GM19351 (cell line): ENCODE measurements around the gene APOBEC3B.
A peak's percentile ranks its signal among the peaks of the same experiment; 100 is the strongest.
"Not testable (repeated sequence)": the region's sequence is repeated elsewhere in the genome, so short reads cannot be mapped to it uniquely, and the experiment has no call there.

ENCODE experiments used
- ATAC-seq: cut with Tn5 transposase; IDR thresholded peaks from one replicate; pipeline ENCODE4 v1.9.1; 2021; ENCODE audit warnings: mild to moderate bottlenecking, moderate library complexity; ENCODE audit not compliant: unreplicated experiment

Gene APOBEC3B

DNA sequence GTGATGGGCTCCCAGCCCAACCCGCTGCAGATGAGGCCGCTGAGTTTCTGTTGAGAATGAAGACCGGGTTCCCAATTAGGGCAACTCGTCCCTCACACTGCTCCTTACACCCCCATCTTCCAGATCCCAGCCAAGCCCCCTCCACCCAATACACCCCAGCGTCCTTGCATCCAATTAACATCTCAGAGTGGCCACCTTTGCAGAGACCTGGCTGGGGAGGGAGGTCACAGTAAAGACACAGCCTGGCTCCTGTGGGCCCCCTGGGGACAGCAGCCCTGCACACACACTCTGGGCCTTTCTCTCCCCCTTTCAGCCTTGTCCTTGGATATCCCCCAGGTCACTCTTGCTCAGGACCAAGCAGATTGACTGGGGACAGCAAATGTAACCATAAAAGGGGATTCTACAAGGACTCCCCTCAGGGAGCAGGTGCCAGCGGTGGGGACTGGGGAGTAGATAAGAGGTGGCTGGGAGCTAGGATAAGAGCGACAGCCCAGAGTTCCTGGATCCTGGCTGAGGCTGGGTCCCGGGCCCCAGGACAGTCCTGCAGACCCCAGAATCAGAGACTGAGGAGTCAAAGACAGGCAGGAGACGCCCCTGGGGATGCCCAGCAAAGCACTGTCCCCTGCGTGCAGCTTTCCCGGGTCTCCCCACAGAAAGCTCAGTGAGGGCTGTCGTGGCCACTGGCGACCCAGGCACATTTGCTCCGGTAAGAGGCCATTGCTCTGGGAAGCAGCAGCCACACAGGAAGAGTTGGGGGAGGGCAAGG is 16.4 kb upstream of the APOBEC3B start:
- ATAC-seq = no peak

- ATAC-seq = no peak
These were observed 15.8 kb upstream of the APOBEC3B start for GRCh38 chr22:38966380-38966702.

DNA sequence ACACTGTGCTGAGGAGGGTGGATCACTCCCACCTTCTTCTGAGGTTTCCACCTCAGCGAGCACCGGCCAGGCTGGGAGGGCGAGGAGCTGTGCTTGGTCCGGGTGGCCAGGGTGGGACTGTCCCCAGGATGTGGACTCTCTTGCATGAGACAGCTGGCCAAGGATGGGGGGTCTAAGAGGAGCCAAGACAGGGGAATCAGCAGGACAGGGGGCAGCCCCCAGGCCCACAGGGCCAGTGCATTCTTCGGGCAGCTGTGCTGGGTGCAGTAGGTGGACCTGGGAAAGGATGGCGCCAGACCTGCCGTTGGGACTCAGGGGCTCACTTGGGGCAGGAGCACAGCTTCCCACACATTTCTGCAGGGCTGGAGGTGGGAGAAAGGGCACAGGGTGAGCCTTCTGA is 15.2 kb upstream of the APOBEC3B start:
- no peak for ATAC-seq

DNA sequence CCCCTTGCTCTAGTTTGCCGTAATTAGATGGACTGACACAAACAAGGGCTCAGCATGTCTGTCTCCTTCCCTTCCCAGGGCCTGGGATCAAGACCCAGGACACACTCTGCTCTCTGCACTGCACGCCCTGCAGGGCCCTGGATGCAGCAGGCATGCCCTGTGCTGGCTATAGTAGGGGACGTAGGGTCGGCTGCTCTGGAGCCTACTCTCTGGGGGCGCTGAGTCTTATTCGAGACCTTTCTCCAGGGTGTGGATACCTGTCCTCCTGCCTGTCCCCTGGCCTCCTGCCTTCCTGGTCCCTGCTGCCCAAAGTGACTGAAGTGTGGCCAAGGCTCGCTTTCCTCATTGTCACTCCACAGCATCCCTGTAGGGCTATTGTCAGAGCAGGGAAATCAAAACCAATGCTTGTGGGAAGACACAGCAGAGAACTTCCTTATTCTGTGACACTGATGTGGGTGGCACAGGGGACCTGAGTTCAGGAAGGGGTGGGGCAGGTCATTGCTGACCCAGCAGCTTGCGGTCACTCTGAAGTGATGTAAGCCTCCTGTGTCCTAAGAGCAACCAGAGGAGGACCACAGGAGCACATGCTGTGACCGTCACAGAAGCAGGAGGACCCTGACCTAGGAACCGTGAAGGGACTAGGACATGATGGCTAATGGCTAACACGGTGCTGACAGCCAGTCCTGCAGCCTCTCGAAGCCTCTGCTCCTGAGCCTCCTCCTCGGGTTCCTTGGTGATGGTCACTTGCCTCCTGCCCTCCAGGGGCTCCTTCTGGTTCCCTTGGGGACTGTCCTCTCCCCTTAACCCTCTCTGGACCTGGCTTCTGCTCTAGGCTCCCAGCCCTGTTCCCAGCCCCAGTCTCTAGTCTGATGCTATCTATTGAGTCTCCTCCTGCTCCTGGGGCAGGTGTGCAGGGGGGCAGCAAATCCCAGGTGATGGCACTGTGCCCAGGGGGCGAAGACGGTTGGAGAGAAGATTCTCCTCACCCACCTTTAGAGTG is 14.4 kb upstream of the APOBEC3B start:
- ATAC-seq = no peak

DNA sequence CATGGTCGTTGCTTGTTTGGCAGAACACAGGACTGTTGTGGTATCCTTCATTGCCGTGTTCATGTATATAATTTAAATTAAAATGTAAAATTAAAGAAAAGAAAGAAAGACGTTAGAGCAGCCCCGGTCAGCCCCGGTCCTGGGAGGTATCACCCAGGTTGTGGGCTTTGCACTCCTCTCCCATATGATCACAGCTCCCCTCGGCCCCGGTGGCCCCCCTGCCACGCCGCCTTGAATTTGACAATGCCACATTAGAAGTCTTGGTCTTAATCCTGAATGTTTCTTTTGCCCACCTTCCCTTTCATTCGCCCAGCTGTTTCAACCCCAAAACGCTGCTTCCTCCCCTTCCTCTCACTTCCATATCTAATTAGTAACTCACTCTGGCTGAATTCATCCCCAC is 13.3 kb upstream of the APOBEC3B start:
- no peak for ATAC-seq

GRCh38 chr22:38970551-38970950 is 11.6 kb upstream of the APOBEC3B start:
- ATAC-seq = no peak

DNA sequence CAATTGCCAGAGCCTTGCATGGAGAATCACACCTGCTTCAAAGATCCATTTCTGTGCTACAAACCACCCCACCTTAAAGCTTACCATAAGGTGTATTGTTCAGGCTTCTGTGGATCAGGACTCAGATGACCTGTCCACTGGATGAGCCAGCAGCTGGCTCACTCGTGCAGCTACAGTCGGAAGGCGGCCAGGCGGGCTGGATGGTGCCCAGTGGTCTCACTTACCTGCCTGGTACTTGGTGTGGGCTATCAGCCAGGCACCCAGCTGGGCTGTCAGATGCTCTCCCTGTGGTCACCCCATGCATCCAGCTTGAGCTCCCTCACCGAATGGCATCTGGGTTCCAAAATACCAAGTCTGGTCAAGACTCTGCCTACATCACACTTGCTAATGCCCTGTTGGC is 10.9 kb upstream of the APOBEC3B start:
- no peak for ATAC-seq

GRCh38 chr22:38971791-38972190 is 10.4 kb upstream of the APOBEC3B start:
- ATAC-seq = no peak

DNA sequence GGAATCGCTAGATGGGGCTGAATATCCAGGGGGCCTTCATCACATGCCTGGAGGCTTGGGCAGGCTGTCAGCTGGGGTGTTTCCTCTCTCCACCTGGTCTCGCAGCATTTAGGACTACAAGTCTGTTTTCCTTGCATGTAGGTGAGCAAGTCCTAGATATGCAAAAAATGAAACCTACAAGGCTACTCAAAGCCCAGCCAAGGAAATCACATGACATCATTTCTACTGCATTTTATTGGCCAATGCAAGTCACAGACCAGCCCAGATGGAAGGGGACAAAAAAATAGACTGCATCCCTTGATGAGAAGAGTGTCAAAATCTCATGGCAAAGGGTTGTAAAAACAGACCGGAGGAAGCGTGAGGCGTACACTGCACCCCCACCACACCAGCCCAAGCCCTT is 9.6 kb upstream of the APOBEC3B start:
- no peak for ATAC-seq

DNA sequence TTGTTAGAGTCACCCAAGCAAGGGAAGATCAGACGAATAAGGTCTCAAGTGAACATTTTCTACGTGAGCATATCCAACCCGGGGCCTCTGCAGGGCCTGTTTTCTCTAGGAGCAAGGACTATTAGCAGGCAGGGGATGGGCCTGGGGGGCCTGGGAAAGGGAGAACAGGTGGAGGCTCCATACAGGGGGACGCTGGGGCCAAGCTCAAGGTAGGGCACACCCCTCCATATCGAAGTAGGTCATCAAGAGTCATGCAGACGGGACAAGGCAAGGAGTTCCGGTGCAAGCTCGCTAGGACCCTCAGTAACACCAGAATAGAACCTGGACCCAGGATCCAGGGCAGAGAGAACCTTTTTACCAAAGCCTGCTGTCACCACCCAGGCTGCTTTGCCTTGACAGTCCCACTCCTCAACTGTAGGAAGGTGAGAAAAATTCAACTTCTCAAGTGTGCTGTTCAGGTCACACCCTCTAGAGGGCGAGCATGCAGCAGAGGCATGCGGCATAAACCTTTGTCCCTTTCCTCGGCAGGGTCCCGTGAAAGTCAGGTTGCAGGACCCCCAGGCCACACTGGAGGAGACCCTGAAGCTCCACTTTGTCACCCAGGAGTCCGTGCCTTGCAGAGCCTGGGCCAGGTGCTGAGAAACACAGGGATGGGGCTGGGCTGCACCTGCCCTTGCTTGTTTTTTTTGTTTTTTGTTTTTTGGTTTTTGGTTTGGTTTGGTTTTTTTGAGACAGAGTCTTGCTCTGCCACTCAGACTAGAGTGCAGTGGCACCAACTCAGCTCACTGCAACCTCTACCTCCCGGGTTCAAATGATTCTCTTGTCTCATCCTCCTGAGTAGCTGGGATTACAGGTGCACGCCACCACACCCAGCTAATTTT is 8.6 kb upstream of the APOBEC3B start:
- no peak for ATAC-seq

DNA sequence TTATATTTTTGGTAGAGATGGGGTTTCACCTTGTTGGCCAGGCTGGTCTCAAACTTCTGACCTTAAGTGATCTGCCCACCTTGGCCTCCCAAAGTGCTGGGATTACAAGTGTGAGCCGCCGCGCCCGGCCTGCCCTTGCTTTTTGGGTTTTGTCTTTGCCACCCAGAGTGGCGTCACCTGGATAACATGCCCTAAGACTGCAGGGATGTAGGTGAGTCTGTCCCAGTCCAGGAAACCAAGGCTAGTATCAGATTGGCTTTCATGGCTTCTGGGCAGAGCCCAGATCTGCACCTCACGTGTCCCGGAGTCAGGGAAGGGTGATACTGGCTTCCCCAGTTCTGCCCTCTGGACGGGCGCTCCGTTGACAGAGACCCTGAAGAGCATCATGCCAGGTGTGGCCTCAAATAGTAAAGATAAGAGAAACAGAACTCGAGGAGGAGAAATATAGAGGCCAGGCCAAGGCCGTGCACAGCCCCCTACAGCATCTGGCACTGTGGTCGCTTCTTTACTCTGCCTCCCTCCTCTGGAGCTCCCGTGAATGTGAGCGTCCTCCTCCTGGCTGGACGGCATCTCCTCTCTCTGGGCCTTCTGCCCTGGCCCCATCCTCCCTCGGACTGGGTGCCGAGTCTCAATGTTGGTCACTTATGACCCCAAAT is 7.8 kb upstream of the APOBEC3B start:
- ATAC-seq = no peak

DNA sequence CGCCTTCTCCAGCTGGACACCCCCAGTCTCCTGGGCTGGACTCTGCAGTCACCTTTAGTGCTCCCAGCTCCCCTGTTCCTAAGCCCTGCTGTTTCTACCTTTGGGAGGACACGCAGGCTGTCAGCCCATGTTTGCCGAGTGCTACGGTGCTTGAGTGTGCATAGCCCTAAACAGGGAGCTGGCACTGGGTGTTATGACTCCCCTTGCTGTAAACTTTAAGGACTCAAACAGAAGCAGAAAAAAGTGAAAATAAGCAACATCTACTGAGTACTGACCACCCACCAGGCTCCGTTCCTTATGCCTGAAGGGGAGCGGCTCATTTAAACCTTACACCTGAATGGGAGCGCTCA is 7.3 kb upstream of the APOBEC3B start:
- no peak for ATAC-seq

GRCh38 chr22:38977289-38977688 is 4.9 kb upstream of the APOBEC3B start:
- ATAC-seq = not testable (repeated sequence)

- ATAC-seq = not testable (repeated sequence)
These were observed 1.6 kb upstream of the APOBEC3B start for GRCh38 chr22:38980587-38980986.

- no peak for ATAC-seq
These were observed 849 bp upstream of the APOBEC3B start for GRCh38 chr22:38981005-38981991.

DNA sequence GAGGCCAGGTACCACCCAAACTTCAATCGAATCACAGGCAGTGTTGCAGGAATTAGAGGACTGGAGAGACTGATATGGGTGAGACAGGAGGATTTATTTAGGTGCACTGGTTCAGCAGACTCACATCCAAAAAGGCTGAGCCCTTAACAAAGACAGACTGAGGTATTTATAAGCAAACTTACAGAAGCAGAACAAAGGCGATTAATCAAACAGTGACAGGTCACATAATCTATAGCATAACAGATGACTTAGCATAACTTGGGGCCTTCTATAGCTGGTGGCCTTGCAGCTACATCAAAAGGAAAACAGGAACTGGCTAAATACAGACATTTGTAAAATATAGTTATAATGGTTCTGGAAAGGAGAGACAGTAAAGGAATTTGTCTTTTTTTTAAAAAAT is 2.1 kb downstream of the APOBEC3B start:
- ATAC-seq = no peak

DNA sequence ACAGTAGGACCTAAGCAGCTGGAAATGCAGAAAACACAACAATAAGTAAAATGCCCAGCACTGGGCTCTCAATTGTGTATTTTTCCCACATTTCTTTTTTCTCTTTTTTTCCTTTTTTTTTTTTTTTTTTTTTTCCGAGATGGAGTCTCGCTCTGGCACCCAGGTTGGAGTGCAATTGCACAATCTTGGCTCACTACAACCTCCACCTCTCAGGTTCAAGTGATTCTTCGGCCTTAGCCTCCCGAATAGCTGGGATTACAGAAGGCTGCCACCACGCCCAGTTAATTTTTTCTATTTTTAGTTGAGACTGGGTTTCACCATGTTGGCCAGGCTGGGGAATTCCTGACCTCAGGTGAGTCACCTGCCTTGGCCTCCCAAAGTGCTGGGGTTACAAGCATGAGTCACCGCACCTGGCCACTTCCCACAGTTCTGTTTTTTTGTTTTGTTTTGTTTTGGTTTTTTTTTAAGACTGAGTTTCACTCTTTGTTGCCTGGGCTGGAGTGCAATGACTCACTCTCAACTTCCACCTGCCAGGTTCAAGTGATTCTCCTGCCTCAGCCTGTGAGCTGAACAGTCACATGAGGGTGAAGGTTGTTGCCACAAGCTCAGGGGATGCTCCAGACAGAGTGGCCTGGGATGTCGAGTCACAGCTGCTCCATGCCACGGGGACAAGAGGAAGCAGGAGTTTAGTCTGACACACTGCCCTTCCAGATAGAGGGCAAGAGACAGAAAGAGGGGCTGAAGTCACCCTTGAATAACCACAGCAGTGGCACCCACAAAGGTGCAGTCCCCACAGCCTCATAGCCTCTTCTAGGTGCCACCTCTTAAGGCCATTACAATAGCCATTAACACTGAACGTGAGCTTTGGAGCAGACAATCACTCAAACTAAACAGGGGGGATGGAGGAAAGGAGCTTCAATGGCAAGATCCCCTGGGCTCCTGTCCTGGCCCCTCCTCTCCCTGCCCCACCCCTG is 2.9 kb downstream of the APOBEC3B start:
- ATAC-seq = peak; percentile 65

- no peak for ATAC-seq
These were observed 4.5 kb downstream of the APOBEC3B start for GRCh38 chr22:38986629-38987028.
